Measurements from ENCODE around the gene TUBA1B. TPM values are rescaled to one million over a fixed set of nuclear protein-coding genes. Genes with fewer than 3 reads are reported as not detected.

Gene TUBA1B
- total and polyA plus RNA-seq, 2 donors from 2014 or later, result 533 to 537 TPM

GRCh38 chr12:49098035-49098451 lies 33.2 kb downstream of the TUBA1B start:
- no peak overlapping the region for H3K9ac ChIP-seq (ENCODE audit: low read length in 3 of 3)
- H3K4me3 ChIP-seq (ENCODE audit: low read length in 3 of 3), result no peak overlapping the region
- no peak for FAIRE-seq
- peaks cover 12% of the 10 kb centered on the region for H3K27me3 ChIP-seq (ENCODE audit: control insufficient read depth, insufficient read depth, low read length)
- H3K27ac ChIP-seq (ENCODE audit: low read depth in 2 of 2, low read length in 2 of 2), result no peak overlapping the region
- DNase-seq, result peak in 4 of 5 donors; percentile 52 to 64 (median 59)
- H3K4me1 ChIP-seq (ENCODE audit: control insufficient read depth in 2 of 3, insufficient read depth in 2 of 3, low read depth in 1 of 3, low read length in 3 of 3), result peaks cover 0 to 9% (median 4%) of the 10 kb centered on the region in 3 donors
- peak; percentile 73 for TF ChIP-seq CTCF (IDR thresholded peaks at IDR 0.05; ENCODE audit: borderline replicate concordance, extremely low read depth, insufficient read depth)
- peaks cover 6 to 49% (median 39%) of the 10 kb centered on the region in 3 donors for H3K36me3 ChIP-seq (ENCODE audit: control insufficient read depth in 2 of 3, insufficient read depth in 3 of 3, low read length in 3 of 3)
- intact Hi-C loops (cut with DNase I), result no loop called here
- H3K9me3 ChIP-seq (ENCODE audit: control insufficient read depth in 2 of 3, insufficient read depth in 1 of 3, low read length in 3 of 3), result no peaks in the 10 kb centered on the region

GRCh38 chr12:49097381-49097780 lies 33.8 kb downstream of the TUBA1B start:
- H3K27me3 ChIP-seq (ENCODE audit: control insufficient read depth, insufficient read depth, low read length), result peaks cover 16% of the 10 kb centered on the region
- H3K9me3 ChIP-seq (ENCODE audit: control insufficient read depth in 2 of 3, insufficient read depth in 1 of 3, low read length in 3 of 3), result no peaks in the 10 kb centered on the region
- no peak overlapping the region for H3K9ac ChIP-seq (ENCODE audit: low read length in 3 of 3)
- peaks cover 6 to 42% (median 32%) of the 10 kb centered on the region in 3 donors for H3K36me3 ChIP-seq (ENCODE audit: control insufficient read depth in 2 of 3, insufficient read depth in 3 of 3, low read length in 3 of 3)
- no peak for TF ChIP-seq CTCF (IDR thresholded peaks at IDR 0.05; ENCODE audit: borderline replicate concordance, extremely low read depth, insufficient read depth)
- intact Hi-C loops (cut with DNase I), result no loop called here
- no peak overlapping the region for H3K27ac ChIP-seq (ENCODE audit: low read depth in 2 of 2, low read length in 2 of 2)
- H3K4me1 ChIP-seq (ENCODE audit: control insufficient read depth in 2 of 3, insufficient read depth in 2 of 3, low read depth in 1 of 3, low read length in 3 of 3), result peaks cover 0 to 9% (median 4%) of the 10 kb centered on the region in 3 donors
- FAIRE-seq (no peak), DNase-seq (no peak)
- H3K4me3 ChIP-seq (ENCODE audit: low read length in 3 of 3), result no peak overlapping the region

GRCh38 chr12:49094975-49095365 lies 36.2 kb downstream of the TUBA1B start:
- Histone ChIP-seq H3K9me3 (ENCODE audit: control insufficient read depth in 2 of 3, insufficient read depth in 1 of 3, low read length in 3 of 3) (no peaks in the 10 kb centered on the region), H3K27me3 (ENCODE audit: control insufficient read depth, insufficient read depth, low read length) (peaks cover 30% of the 10 kb centered on the region), H3K27ac (ENCODE audit: low read depth in 2 of 2, low read length in 2 of 2) (no peak overlapping the region), H3K4me3 (ENCODE audit: low read length in 3 of 3) (no peak overlapping the region), H3K9ac (ENCODE audit: low read length in 3 of 3) (no peak overlapping the region), H3K36me3 (ENCODE audit: control insufficient read depth in 2 of 3, insufficient read depth in 3 of 3, low read length in 3 of 3) (peaks cover 2 to 18% (median 14%) of the 10 kb centered on the region in 3 donors), H3K4me1 (ENCODE audit: control insufficient read depth in 2 of 3, insufficient read depth in 2 of 3, low read depth in 1 of 3, low read length in 3 of 3) (peaks cover 0 to 25% (median 4%) of the 10 kb centered on the region in 3 donors)
- FAIRE-seq (no peak), DNase-seq (no peak)
- TF ChIP-seq CTCF (IDR thresholded peaks at IDR 0.05; ENCODE audit: borderline replicate concordance, extremely low read depth, insufficient read depth), result no peak
- intact Hi-C loops (cut with DNase I), result no loop called here
